Testis (tissue), 3 donors: Measurements from ENCODE around the gene FKBP2. TPM values are rescaled to one million over a fixed set of nuclear protein-coding genes. Genes with fewer than 3 reads are reported as not detected.

Experiments
- DNase-seq: peaks from one replicate; pipeline ENCODE4 v3.0.0-alpha.2; 2019
- H3K27ac ChIP-seq, 2 donors: fragments of 200-600 bp; sonication (generic); one replicate each; pipeline ENCODE4 v1.5.1; 2019
- H3K27me3 ChIP-seq: fragments of 200-600 bp; sonication (generic); one replicate; pipeline ENCODE4 v1.5.1; 2019
- H3K36me3 ChIP-seq: fragments of 200-600 bp; sonication (generic); one replicate; pipeline ENCODE4 v1.5.1; 2017; ENCODE audit warnings: low read depth; ENCODE audit errors: missing control alignments
- H3K4me1 ChIP-seq: fragments of 200-600 bp; sonication (generic); one replicate; pipeline ENCODE4 v1.5.1; 2019
- H3K4me3 ChIP-seq, 2 donors: fragments of 200-600 bp; sonication (generic); one replicate each; pipeline ENCODE4 v1.5.1; 2017 to 2019
- H3K9me3 ChIP-seq: fragments of 200-600 bp; sonication (generic); one replicate; pipeline ENCODE4 v1.5.1; 2017
- POLR2A ChIP-seq: fragments of 450-650 bp; IDR thresholded peaks from one replicate; pipeline ENCODE4 v1.6.1; 2017; ENCODE audit warnings: antibody characterized with exemption, mild to moderate bottlenecking, moderate library complexity
- WGBS, 2 donors: methylation state at CpG; one replicate each; pipeline ENCODE4 v1.1.5; 2018; 5-methylcytosine and 5-hydroxymethylcytosine counted together
- intact Hi-C: fragments of 100-400 bp; cut with DNase I; formaldehyde crosslinking; loops from one replicate; pipeline ENCODE4 v1.15.1; 2023; ENCODE audit warnings: low total_unique reads
- polyA plus RNA-seq: library from polyadenylated mRNA; stranded (reverse); fragments of 350-450 nt; fragmentation: Illumina TruSeq; extraction: RNeasy Lipid Tissue Mini Kit (QIAGEN cat#74804); gene quantifications from one replicate; pipeline ENCODE4 v1.2.3, GENCODE V29; 2014; ENCODE audit warnings: low read depth, low replicate concordance; ENCODE audit not compliant: insufficient read depth
- total RNA-seq, 2 donors: library from RNA; depleted of rRNA; stranded (reverse); fragments of >200 nt; gene quantifications; one replicate each; pipeline ENCODE4 v1.2.3, GENCODE V29; 2016
- TF ChIP-seq, protein P1 (sequence below), 3 experiments: fragments of 450-650 bp in 2 of 3; fragments of 200-600 bp in 1 of 3; sonication (generic) in 1 of 3; IDR thresholded peaks; one replicate each; pipeline ENCODE4 v1.5.1; 2016 to 2019; ENCODE audit warnings: antibody characterized with exemption in 3 of 3, mild to moderate bottlenecking in 2 of 3, moderate library complexity in 1 of 3

Gene FKBP2
- total and polyA plus RNA-seq, 3 donors from 2014 or later = 151 to 159 (median 159) TPM

DNA sequence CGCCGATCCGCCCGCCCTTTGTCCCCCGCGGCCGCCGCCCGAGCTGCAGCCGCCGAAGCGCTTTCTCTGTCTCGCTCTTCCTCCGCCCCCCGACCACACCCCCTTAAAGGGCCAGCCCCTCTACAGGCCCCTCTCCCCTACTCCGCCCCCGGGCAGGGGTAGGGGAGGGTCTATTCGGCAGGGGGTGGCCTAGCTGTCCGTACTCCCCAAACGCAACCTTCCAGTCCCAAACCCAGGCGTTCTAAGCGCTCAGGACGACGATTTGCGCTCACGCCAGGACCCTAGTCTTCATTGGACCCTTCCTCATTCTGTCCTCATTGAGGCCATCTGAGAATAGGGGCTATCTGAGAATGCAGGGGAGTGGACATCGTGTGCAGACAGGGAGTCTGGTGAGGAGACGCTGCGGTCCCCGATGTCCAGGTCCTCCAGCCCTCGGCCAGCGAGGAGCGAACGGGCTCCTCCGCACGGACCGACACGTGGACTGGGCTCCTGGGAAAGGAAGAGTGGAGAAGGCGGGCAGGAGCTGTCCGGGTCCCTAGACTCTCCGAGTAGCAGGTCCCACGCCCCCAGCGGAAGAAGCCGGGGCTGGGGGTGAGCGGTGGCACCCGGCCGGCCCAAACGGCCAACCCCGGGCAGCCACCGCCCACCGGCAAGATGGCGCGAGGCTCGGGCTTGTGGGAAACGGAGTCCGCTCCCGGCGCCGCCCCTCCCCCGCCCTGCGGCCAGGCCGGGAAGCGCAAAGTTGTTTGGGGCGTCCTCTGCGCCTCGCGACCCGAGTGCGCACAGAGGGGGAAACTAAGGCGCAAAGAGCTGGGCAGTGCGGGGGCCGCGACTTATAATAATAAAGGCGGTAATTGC is 6.2 kb downstream of the FKBP2 start, which contains the start of gene PPP1R14B:
Gene PPP1R14B (minus strand): TSS at position 73 of the 858 bp plus-strand sequence. CDS start 270 bp downstream, outside the sequence.
- intact Hi-C loops = no loop called here
- Histone ChIP-seq H3K27me3 (no peaks in the 10 kb centered on the region), H3K27ac (peak within 1 kb of the TSS; percentile 75), H3K36me3 (no peaks in the 10 kb centered on the region), H3K4me1 (peaks cover 47% of the 10 kb centered on the region), H3K9me3 (no peaks in the 10 kb centered on the region), H3K4me3 (peak within 1 kb of the TSS; percentile 47 to 80)
- WGBS, 2 donors = 0 to 1% methylated on average over 34 to 53 of the region's 74 CpGs
- no peak for TF ChIP-seq POLR2A
- TF ChIP-seq, protein P1, sequence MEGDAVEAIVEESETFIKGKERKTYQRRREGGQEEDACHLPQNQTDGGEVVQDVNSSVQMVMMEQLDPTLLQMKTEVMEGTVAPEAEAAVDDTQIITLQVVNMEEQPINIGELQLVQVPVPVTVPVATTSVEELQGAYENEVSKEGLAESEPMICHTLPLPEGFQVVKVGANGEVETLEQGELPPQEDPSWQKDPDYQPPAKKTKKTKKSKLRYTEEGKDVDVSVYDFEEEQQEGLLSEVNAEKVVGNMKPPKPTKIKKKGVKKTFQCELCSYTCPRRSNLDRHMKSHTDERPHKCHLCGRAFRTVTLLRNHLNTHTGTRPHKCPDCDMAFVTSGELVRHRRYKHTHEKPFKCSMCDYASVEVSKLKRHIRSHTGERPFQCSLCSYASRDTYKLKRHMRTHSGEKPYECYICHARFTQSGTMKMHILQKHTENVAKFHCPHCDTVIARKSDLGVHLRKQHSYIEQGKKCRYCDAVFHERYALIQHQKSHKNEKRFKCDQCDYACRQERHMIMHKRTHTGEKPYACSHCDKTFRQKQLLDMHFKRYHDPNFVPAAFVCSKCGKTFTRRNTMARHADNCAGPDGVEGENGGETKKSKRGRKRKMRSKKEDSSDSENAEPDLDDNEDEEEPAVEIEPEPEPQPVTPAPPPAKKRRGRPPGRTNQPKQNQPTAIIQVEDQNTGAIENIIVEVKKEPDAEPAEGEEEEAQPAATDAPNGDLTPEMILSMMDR (IDR thresholded peaks at IDR 0.05) = peak in 2 of 3 experiments; percentile 20 to 33
- DNase-seq = peak; percentile 87

DNA sequence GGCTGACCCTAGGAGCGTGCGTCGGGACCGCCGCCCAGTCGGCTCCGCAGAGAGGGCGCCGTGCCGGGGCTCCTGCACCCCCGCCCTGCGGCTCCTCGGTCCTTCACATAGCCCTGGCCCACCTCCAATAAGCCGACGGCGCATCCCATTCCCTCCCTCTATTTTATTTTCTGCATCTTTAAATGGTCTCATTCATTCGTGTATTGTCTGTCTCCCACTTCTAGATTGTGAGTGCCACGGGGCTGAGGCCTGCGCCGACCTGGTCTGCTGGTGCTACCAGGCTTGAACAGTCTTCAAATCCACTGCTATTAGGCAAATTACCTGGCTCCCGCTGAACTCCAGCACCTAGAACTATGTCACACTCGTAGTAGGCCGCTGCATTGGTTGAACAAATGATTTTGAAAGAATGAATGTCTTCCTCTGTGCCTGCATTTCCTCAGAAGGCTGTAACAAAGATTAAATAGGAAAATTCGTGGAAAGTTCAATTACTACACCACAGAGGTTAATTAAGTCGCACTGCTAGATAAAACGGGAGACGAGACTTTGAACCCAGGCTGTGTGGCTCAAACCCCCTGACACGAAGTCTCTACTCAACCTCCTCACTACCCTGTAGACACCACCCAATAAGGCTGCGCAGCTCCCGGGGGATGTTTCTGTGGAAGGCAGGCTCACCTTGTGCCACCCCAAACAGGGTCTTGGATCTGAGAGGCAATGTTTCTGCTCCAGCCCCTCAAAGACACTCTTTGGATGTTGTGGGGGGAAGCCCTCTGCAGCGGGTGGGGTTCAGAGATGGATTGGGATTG is 7.0 kb downstream of the FKBP2 start:
- no peaks in the 10 kb centered on the region for H3K36me3 ChIP-seq
- 28 to 29% methylated on average over 23 to 31 of the region's 31 CpGs for WGBS, 2 donors
- H3K4me1 ChIP-seq = peaks cover 47% of the 10 kb centered on the region
- no peak for TF ChIP-seq POLR2A
- TF ChIP-seq, protein P1 (IDR thresholded peaks at IDR 0.05) = no peak
- DNase-seq = peak; percentile 58
- intact Hi-C loops = no loop called here
- peak overlapping the region; percentile 47 to 80 for H3K4me3 ChIP-seq
- no peaks in the 10 kb centered on the region for H3K27me3 ChIP-seq
- peak overlapping the region; percentile 68 to 75 for H3K27ac ChIP-seq
- H3K9me3 ChIP-seq = no peaks in the 10 kb centered on the region

GRCh38 chr11:64248578-64248977 is 7.7 kb downstream of the FKBP2 start:
- Histone ChIP-seq H3K4me1 (peaks cover 44% of the 10 kb centered on the region), H3K27ac (no peak overlapping the region), H3K27me3 (no peaks in the 10 kb centered on the region), H3K4me3 (no peak overlapping the region), H3K9me3 (no peaks in the 10 kb centered on the region), H3K36me3 (no peaks in the 10 kb centered on the region)
- intact Hi-C loops = no loop called here
- DNase-seq = no peak
- 40 to 75% methylated on average over 2 to 7 of the region's 7 CpGs for WGBS, 2 donors
- TF ChIP-seq, protein P1 (IDR thresholded peaks at IDR 0.05) = no peak
- TF ChIP-seq POLR2A = no peak

GRCh38 chr11:64249038-64249437 is 8.1 kb downstream of the FKBP2 start:
- Histone ChIP-seq H3K27me3 (no peaks in the 10 kb centered on the region), H3K36me3 (no peaks in the 10 kb centered on the region), H3K27ac (no peak overlapping the region), H3K4me3 (no peak overlapping the region), H3K9me3 (no peaks in the 10 kb centered on the region), H3K4me1 (peaks cover 44% of the 10 kb centered on the region)
- WGBS, 2 donors = 94 to 96% methylated on average over 4 of the region's 4 CpGs
- DNase-seq = no peak
- intact Hi-C loops = no loop called here
- TF ChIP-seq, protein P1 (IDR thresholded peaks at IDR 0.05) = no peak
- no peak for TF ChIP-seq POLR2A
